HepG2 (cell line): Measurements from ENCODE around the gene ZNF121. TPM values are rescaled to one million over a fixed set of nuclear protein-coding genes. Genes with fewer than 3 reads are reported as not detected.

Experiments used
- ELF3 ChIP-seq: IDR thresholded peaks from 2 replicates; pipeline ENCODE4 v1.6.1; 2016; ENCODE audit warnings: missing genetic modification reagents, missing compliant biosample characterization
- FOXP1 ChIP-seq, 2 experiments: fragments of 450-650 bp in 1 of 2; IDR thresholded peaks; 2 replicates each; pipeline ENCODE4 v1.6.1; 2017 to 2018; ENCODE audit warnings: antibody characterized with exemption in 1 of 2
- HIVEP1 ChIP-seq: sonication (generic); formaldehyde crosslinking; IDR thresholded peaks from 2 replicates; pipeline ENCODE4 v1.4.0; 2020; ENCODE audit warnings: mild to moderate bottlenecking, missing genetic modification reagents
- MEIS2 ChIP-seq: sonication (generic); formaldehyde crosslinking; IDR thresholded peaks from 2 replicates; pipeline ENCODE4 v1.9.0; 2021; ENCODE audit warnings: mild to moderate bottlenecking, missing genetic modification reagents
- MLXIP ChIP-seq: sonication (generic); formaldehyde crosslinking; IDR thresholded peaks from 2 replicates; pipeline ENCODE4 v1.9.0; 2021; ENCODE audit warnings: missing genetic modification reagents, borderline replicate concordance
- SATB2 ChIP-seq: sonication (generic); formaldehyde crosslinking; IDR thresholded peaks from 2 replicates; pipeline ENCODE4 v1.5.0; 2020; ENCODE audit warnings: missing genetic modification reagents
- SIX4 ChIP-seq: sonication (generic); formaldehyde crosslinking; IDR thresholded peaks from 2 replicates; pipeline ENCODE4 v1.4.0; 2020; ENCODE audit warnings: missing genetic modification reagents
- SMAD1 ChIP-seq: sonication (generic); formaldehyde crosslinking; IDR thresholded peaks from 2 replicates; pipeline ENCODE4 v1.4.0; 2020; ENCODE audit warnings: missing genetic modification reagents, low read depth, mild to moderate bottlenecking, borderline replicate concordance
- SP2 ChIP-seq: sonication (generic); formaldehyde crosslinking; IDR thresholded peaks from 2 replicates; pipeline ENCODE4 v1.5.1; 2020; ENCODE audit warnings: mild to moderate bottlenecking, missing genetic modification reagents
- ZBTB43 ChIP-seq: sonication (generic); formaldehyde crosslinking; conservative IDR thresholded peaks from 2 replicates; pipeline ENCODE4 v1.4.0; 2020; ENCODE audit warnings: missing genetic modification reagents
- ZNF224 ChIP-seq: sonication (generic); formaldehyde crosslinking; IDR thresholded peaks from 2 replicates; pipeline ENCODE4 v1.5.0; 2020; ENCODE audit warnings: mild to moderate bottlenecking, missing genetic modification reagents
- ZNF574 ChIP-seq: sonication (generic); formaldehyde crosslinking; IDR thresholded peaks from 2 replicates; pipeline ENCODE4 v1.4.0; 2020; ENCODE audit warnings: missing genetic modification reagents
- ZNF580 ChIP-seq: IDR thresholded peaks from 2 replicates; pipeline ENCODE4 v1.6.1; 2016; ENCODE audit warnings: low read depth, borderline replicate concordance
- ZNF710 ChIP-seq: sonication (generic); formaldehyde crosslinking; IDR thresholded peaks from 2 replicates; pipeline ENCODE4 v1.5.0; 2020; ENCODE audit warnings: mild to moderate bottlenecking, missing genetic modification reagents, borderline replicate concordance
- ZNF724P ChIP-seq: sonication (generic); formaldehyde crosslinking; IDR thresholded peaks from 2 replicates; pipeline ENCODE4 v1.8.0; 2022; ENCODE audit warnings: missing genetic modification reagents, borderline replicate concordance
- ZNF816 ChIP-seq: sonication (generic); formaldehyde crosslinking; IDR thresholded peaks from 2 replicates; pipeline ENCODE4 v1.8.0; 2022; ENCODE audit warnings: missing genetic modification reagents, mild to moderate bottlenecking, borderline replicate concordance
- ZSCAN31 ChIP-seq: sonication (generic); formaldehyde crosslinking; IDR thresholded peaks from 2 replicates; pipeline ENCODE4 v1.5.0; 2020; ENCODE audit warnings: low read depth, mild to moderate bottlenecking, missing genetic modification reagents
- polyA plus RNA-seq, 8 experiments: library from polyadenylated mRNA; depleted of rRNA in 3 of 8; stranded (reverse) in 7 of 8; unstranded in 1 of 8; fragments of >200 nt; fragmentation: Illumina TruSeq in 4 of 8; extraction: Trizol in 4 of 8; gene quantifications; 2 replicates each; pipeline versions ENCODE4 v1.2.1 to v1.2.3, GENCODE V29; 2011 to 2016; ENCODE audit warnings: low read depth in 4 of 8, missing spikeins in 1 of 8, mixed read lengths in 1 of 8; ENCODE audit not compliant: insufficient read depth in 1 of 8
- total RNA-seq, 5 experiments: library from RNA; depleted of rRNA; stranded (reverse); fragments of >200 nt; fragmentation: Illumina TruSeq; extraction: Trizol; gene quantifications; 2 replicates each; pipeline ENCODE4 v1.2.3, GENCODE V29; 2016; ENCODE audit warnings: low read depth in 1 of 5

The ZNF121 gene
- total and polyA plus RNA-seq, 2 of the 13 experiments (the other 11 are each of a cell fraction or from before 2014, with no cell fraction given): 7.8 to 56.3 TPM

GRCh38 chr19:9584073-9584833 lies at the start of gene ZNF121 (continued):
- TF ChIP-seq ZBTB43 (CRISPR knock-in tag): peak; percentile 63; the same call in 1 of the 2 replicates
- no peak for TF ChIP-seq FOXP1 (IDR thresholded peaks at IDR 0.05)
- TF ChIP-seq FOXP1 (CRISPR knock-in tag; IDR thresholded peaks at IDR 0.05): no peak
- peak; percentile 86 for TF ChIP-seq SIX4
- 0 out of 2 replicates have a peak, but pooled peaks have one; percentile 23 for TF ChIP-seq SMAD1 (CRISPR knock-in tag)
- TF ChIP-seq ZSCAN31: peak; percentile 86
- TF ChIP-seq ELF3: peak; percentile 63
- peak; percentile 66; the same call in 1 of the 2 replicates for TF ChIP-seq ZNF710 (CRISPR knock-in tag)
- TF ChIP-seq ZNF224 (CRISPR knock-in tag): peak; percentile 83
- TF ChIP-seq MLXIP: peak; percentile 45; the same call in 1 of the 2 replicates
- peak; percentile 46; the same call in 1 of the 2 replicates for TF ChIP-seq HIVEP1 (CRISPR knock-in tag)
- TF ChIP-seq MEIS2 (CRISPR knock-in tag): peak; percentile 79; the same call in 1 of the 2 replicates
- TF ChIP-seq SATB2 (CRISPR knock-in tag): peak; percentile 28; the same call in 1 of the 2 replicates
- peak; percentile 72; the same call in 1 of the 2 replicates for TF ChIP-seq ZNF580 (CRISPR knock-in tag)
- peak; percentile 86 for TF ChIP-seq ZNF574 (CRISPR knock-in tag)
- TF ChIP-seq ZNF816 (CRISPR knock-in tag): 0 out of 2 replicates have a peak, but pooled peaks have one; percentile 72
- TF ChIP-seq SP2: 0 out of 2 replicates have a peak, but pooled peaks have one; percentile 28
- peak; percentile 40; the same call in 1 of the 2 replicates for TF ChIP-seq ZNF724P
